Gastrocnemius medialis (tissue), 4 donors: Measurements from ENCODE around the gene AMPD1.

Experiments used
- CTCF ChIP-seq, 5 experiments: fragments of 450-650 bp in 3 of 5; fragments of 200-600 bp in 2 of 5; sonication (generic) in 2 of 5; IDR thresholded peaks in 4 of 5; conservative IDR thresholded peaks in 1 of 5; 1 replicate in 4 of 5; 2 replicates in 1 of 5; pipeline ENCODE4 v1.5.1; 2016 to 2019; ENCODE audit warnings: antibody characterized with exemption in 5 of 5, mild to moderate bottlenecking in 3 of 5, moderate library complexity in 3 of 5
- POLR2A ChIP-seq, 2 donors: fragments of 450-650 bp; IDR thresholded peaks; one replicate each; pipeline ENCODE4 v1.6.1; 2017; ENCODE audit warnings: antibody characterized with exemption in 2 of 2, mild to moderate bottlenecking in 2 of 2, moderate library complexity in 2 of 2

DNA sequence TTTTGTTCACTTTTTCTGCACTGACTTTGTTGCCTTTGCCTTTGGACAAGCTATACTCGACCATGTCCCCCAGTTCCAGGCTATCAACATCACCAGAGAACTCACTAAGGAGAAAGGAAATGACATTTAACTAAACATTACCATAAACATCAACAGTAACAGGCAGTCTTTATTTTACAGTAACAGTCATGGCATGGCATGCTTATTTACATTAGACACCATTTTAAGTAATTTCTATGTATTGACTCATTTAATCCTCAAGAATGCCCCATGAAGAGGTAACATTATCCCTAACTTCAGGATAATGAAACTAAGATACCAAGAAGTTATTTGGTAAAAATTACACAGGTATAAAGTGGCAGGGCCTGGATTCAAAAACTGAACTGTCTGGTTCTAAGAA is 29.9 kb upstream of the AMPD1 start:
- TF ChIP-seq CTCF (IDR thresholded peaks at IDR 0.05 in 4 of 5, conservative IDR thresholded peaks at IDR 0.05 in 1 of 5) (no peak), POLR2A (IDR thresholded peaks at IDR 0.05) (no peak)
